ENCODE data around the gene TWF1. TPM values are rescaled to one million over a fixed set of nuclear protein-coding genes. Genes with fewer than 3 reads are reported as not detected.
"Not testable (repeated sequence)": the region's sequence is repeated elsewhere in the genome, so short reads cannot be mapped to it uniquely, and the experiment has no call there.

The TWF1 gene
- total RNA-seq, 1 experiment from 2014 or later = 85.9 TPM

GRCh38 chr12:43758728-43759563 lies 47.2 kb downstream of the TWF1 start, which contains the start of the genes IRAK4 and PUS7L:
Gene IRAK4, plus strand, starts transcription at chr12:43758951. Its CDS starts 9,161 bp downstream, at chr12:43768112.
Gene PUS7L, minus strand, starts transcription at chr12:43758790. Its CDS starts 3,545 bp downstream, at chr12:43755245.
- H3K36me3 ChIP-seq (ENCODE audit: low read depth) = peaks cover 15% of the 10 kb centered on the region
- H3K9me3 ChIP-seq (ENCODE audit: insufficient read depth, low read depth) = peaks cover 10% of the 10 kb centered on the region
- intact Hi-C loops (cut with micrococcal nuclease; ENCODE audit: unreplicated experiment) = loop anchor here (1.0 to 2.0 kb wide), 2 partner anchors 48 to 123 kb away; partner anchors contain the start of gene TWF1
- H3F3A ChIP-seq (ENCODE audit: insufficient read depth, low read depth) = no peaks in the 10 kb centered on the region
- peak; percentile 43; the same call in 1 of the 2 replicates for TF ChIP-seq CTCF (conservative IDR thresholded peaks at IDR 0.05)
- no peak for TF ChIP-seq EZH2 (IDR thresholded peaks at IDR 0.05; ENCODE audit: low read depth)
- peak; percentile 89 to 92 for DNase-seq
- no peaks in the 10 kb centered on the region for H3K9me2 ChIP-seq (ENCODE audit: insufficient read depth)
- ChIA-PET CTCF (interaction anchor here (0.8 to 1.4 kb wide), 2 partner anchors 18 to 124 kb away, joined by 4 read pairs; no protein-coding TSS in a partner anchor), POLR2A (ENCODE audit: unreplicated experiment) (interaction anchor here (0.7 to 1.6 kb wide), 2 partner anchors 22 to 46 kb away, joined by 19 to 25 read pairs; partner anchors contain the start of gene TWF1)
- H3K4me2 ChIP-seq = peak within 1 kb of the TSS; percentile 91
- H3K4me1 ChIP-seq (replicated peaks; ENCODE audit: insufficient read depth) = peaks cover 39% of the 10 kb centered on the region
- peak within 1 kb of the TSS; percentile 97 for H2AFZ ChIP-seq
- H4K20me1 ChIP-seq (ENCODE audit: insufficient read depth) = no peaks in the 10 kb centered on the region
- H3K4me3 ChIP-seq = peak within 1 kb of the TSS; percentile 83
- peaks cover 33% of the 10 kb centered on the region for H3K79me2 ChIP-seq (ENCODE audit: low read depth)
- H3K27ac ChIP-seq = peak within 1 kb of the TSS; percentile 71
- BruUV-seq (replicated peaks) = TSS peak; percentile 75
- no peaks in the 10 kb centered on the region for H3K27me3 ChIP-seq (ENCODE audit: insufficient read depth, low read depth)

GRCh38 chr12:43758247-43758727 lies 47.8 kb downstream of the TWF1 start:
- peak overlapping the region; percentile 19; the same call in 1 of the 2 replicates for H3K27ac ChIP-seq
- TSS peak; percentile 68 for BruUV-seq (replicated peaks)
- H3K79me2 ChIP-seq (ENCODE audit: low read depth) = peaks cover 38% of the 10 kb centered on the region
- H3K36me3 ChIP-seq (ENCODE audit: low read depth) = peaks cover 22% of the 10 kb centered on the region
- ChIA-PET POLR2A (ENCODE audit: unreplicated experiment) (interaction anchor here (0.5 to 0.7 kb wide), 2 partner anchors 21 to 1969 kb away, joined by 3 to 25 read pairs; no protein-coding TSS in a partner anchor), CTCF (interaction anchor here (0.7 to 0.8 kb wide), 4 partner anchors 12 to 354 kb away, joined by 3 to 8 read pairs (median 4); no protein-coding TSS in a partner anchor)
- H3K9me2 ChIP-seq (ENCODE audit: insufficient read depth) = no peaks in the 10 kb centered on the region
- intact Hi-C loops (cut with micrococcal nuclease; ENCODE audit: unreplicated experiment) = loop anchor here (2.0 kb wide), 1 partner anchor 49 kb away; the partner anchor contains the start of gene TWF1
- DNase-seq = no peak
- peak overlapping the region; percentile 83 for H3K4me3 ChIP-seq
- H3K9me3 ChIP-seq (ENCODE audit: insufficient read depth, low read depth) = peaks cover 11% of the 10 kb centered on the region
- H3K27me3 ChIP-seq (ENCODE audit: insufficient read depth, low read depth) = no peaks in the 10 kb centered on the region
- H3K4me2 ChIP-seq = peak overlapping the region; percentile 91
- TF ChIP-seq CTCF (conservative IDR thresholded peaks at IDR 0.05) = no peak
- TF ChIP-seq EZH2 (IDR thresholded peaks at IDR 0.05; ENCODE audit: low read depth) = no peak
- no peaks in the 10 kb centered on the region for H4K20me1 ChIP-seq (ENCODE audit: insufficient read depth)
- peaks cover 39% of the 10 kb centered on the region for H3K4me1 ChIP-seq (replicated peaks; ENCODE audit: insufficient read depth)
- no peaks in the 10 kb centered on the region for H3F3A ChIP-seq (ENCODE audit: insufficient read depth, low read depth)
- H2AFZ ChIP-seq = peak overlapping the region; percentile 87

- TF ChIP-seq CTCF (conservative IDR thresholded peaks at IDR 0.05) = no peak
- TF ChIP-seq EZH2 (IDR thresholded peaks at IDR 0.05; ENCODE audit: low read depth) = no peak
- ChIA-PET CTCF (no interaction called here), POLR2A (ENCODE audit: unreplicated experiment) (interaction anchor here (0.6 kb wide), 1 partner anchor 115 kb away, joined by 7 read pairs; no protein-coding TSS in a partner anchor)
- no TSS peak for BruUV-seq (replicated peaks)
- Histone ChIP-seq H2AFZ (no peak overlapping the region), H3K4me2 (no peak overlapping the region), H3K4me1 (replicated peaks; ENCODE audit: insufficient read depth) (peaks cover 8% of the 10 kb centered on the region), H3K9me3 (ENCODE audit: insufficient read depth, low read depth) (peaks cover 17% of the 10 kb centered on the region), H3K9me2 (ENCODE audit: insufficient read depth) (no peaks in the 10 kb centered on the region), H3K27me3 (ENCODE audit: insufficient read depth, low read depth) (no peaks in the 10 kb centered on the region), H3K27ac (no peak overlapping the region), H4K20me1 (ENCODE audit: insufficient read depth) (0 out of 2 replicates have a peak, but pooled peaks cover 2% of the 10 kb centered on the region), H3F3A (ENCODE audit: insufficient read depth, low read depth) (no peaks in the 10 kb centered on the region), H3K36me3 (ENCODE audit: low read depth) (peaks cover 30% of the 10 kb centered on the region), H3K4me3 (no peak overlapping the region), H3K79me2 (ENCODE audit: low read depth) (peaks cover 25% of the 10 kb centered on the region)
- intact Hi-C loops (cut with micrococcal nuclease; ENCODE audit: unreplicated experiment) = no loop called here
- no peak for DNase-seq
Observed at GRCh38 chr12:43754015-43754414, 52.1 kb downstream of the TWF1 start.

- H3F3A ChIP-seq (ENCODE audit: insufficient read depth, low read depth); H3K4me3 ChIP-seq; DNase-seq; H3K9me2 ChIP-seq (ENCODE audit: insufficient read depth); H2AFZ ChIP-seq; CTCF ChIA-PET; H3K4me2 ChIP-seq; POLR2A ChIA-PET (ENCODE audit: unreplicated experiment); BruUV-seq (replicated peaks); intact Hi-C loops (cut with micrococcal nuclease; ENCODE audit: unreplicated experiment); H3K4me1 ChIP-seq (replicated peaks; ENCODE audit: insufficient read depth); H3K27ac ChIP-seq; H3K27me3 ChIP-seq (ENCODE audit: insufficient read depth, low read depth); H3K79me2 ChIP-seq (ENCODE audit: low read depth); H4K20me1 ChIP-seq (ENCODE audit: insufficient read depth): not testable (repeated sequence)
- Histone ChIP-seq H3K9me3 (ENCODE audit: insufficient read depth, low read depth) (peaks cover 17% of the 10 kb centered on the region), H3K36me3 (ENCODE audit: low read depth) (peaks cover 30% of the 10 kb centered on the region)
Observed at GRCh38 chr12:43751360-43751759, 54.8 kb downstream of the TWF1 start.
